GM21576 (cell line): ENCODE measurements around the gene SPINK7.

Source experiments
- ATAC-seq: cut with Tn5 transposase; IDR thresholded peaks from one replicate; pipeline ENCODE4 v1.9.1; 2021; ENCODE audit warnings: mild to moderate bottlenecking, moderate library complexity; ENCODE audit not compliant: unreplicated experiment

Gene SPINK7

GRCh38 chr5:148343603-148344487 lies 31.6 kb downstream of the SPINK7 start:
- ATAC-seq: no peak

GRCh38 chr5:148347706-148348105 lies 35.5 kb downstream of the SPINK7 start:
- ATAC-seq: no peak

GRCh38 chr5:148352696-148353095 lies 40.5 kb downstream of the SPINK7 start:
- ATAC-seq: no peak

GRCh38 chr5:148353634-148354033 lies 41.4 kb downstream of the SPINK7 start:
- no peak for ATAC-seq

- no peak for ATAC-seq
Observed at GRCh38 chr5:148364343-148364742, 52.1 kb downstream of the SPINK7 start.
